A549 (cell line): ENCODE measurements around the gene SVEP1. TPM values are rescaled to one million over a fixed set of nuclear protein-coding genes. Genes with fewer than 3 reads are reported as not detected.

Experiments used
- ATAC-seq, 2 experiments: fragments of 200-7000 bp in 1 of 2; fragments of >200 bp in 1 of 2; cut with Nextera tagmentation in 1 of 2; cut with Tn5 transposase in 1 of 2; 3 replicates each; pipeline versions ENCODE4 v1.8.0 to v1.9.1; 2018 to 2020; ENCODE audit warnings: mild to moderate bottlenecking in 1 of 2, moderate library complexity in 1 of 2
- CTCF ChIA-PET: fragments of 300-600 bp; sonication (Branson Sonifier 250); formaldehyde crosslinking; extraction: SDS; loops from one replicate; lab custom pipeline; 2021; ENCODE audit warnings: antibody characterized with exemption, inconsistent platforms; lab: Yijun Ruan, JAX
- POLR2A ChIA-PET: fragments of 350-600 bp; formaldehyde crosslinking; extraction: SDS; loops from one replicate; lab custom pipeline; 2021; ENCODE audit warnings: antibody characterized with exemption, inconsistent platforms; lab: Yijun Ruan, JAX
- DNase-seq, 2 experiments: peaks; one replicate each; pipeline versions ENCODE4 v3.0.0 to v3.0.0-alpha.2; 2011 to 2016; ENCODE audit warnings: low read depth in 1 of 2, low spot score in 1 of 2
- FAIRE-seq: peaks from 2 replicates; lab custom pipeline; 2011; peaks lifted over from hg19 to GRCh38; lab: Jason Lieb, UNC
- H3K27ac ChIP-seq, 2 experiments: fragments of >200 bp; sonication (Bioruptor Twin); formaldehyde crosslinking; 3 replicates each; pipeline ENCODE4 v1.5.1; 2016 to 2017
- H3K4me1 ChIP-seq: fragments of >200 bp; sonication (Bioruptor Twin); formaldehyde crosslinking; 3 replicates; pipeline ENCODE4 v1.6.1; 2016
- H3K4me2 ChIP-seq: fragments of >200 bp; sonication (Bioruptor Twin); formaldehyde crosslinking; 3 replicates; pipeline ENCODE4 v1.6.1; 2016
- H3K4me3 ChIP-seq: fragments of >200 bp; sonication (Bioruptor Twin); formaldehyde crosslinking; 3 replicates; pipeline ENCODE4 v1.5.1; 2016
- H3K9me3 ChIP-seq: fragments of >200 bp; sonication (Bioruptor Twin); formaldehyde crosslinking; 3 replicates; pipeline ENCODE4 v1.6.1; 2016
- CBX8 ChIP-seq: fragments of 200-600 bp; sonication (generic); IDR thresholded peaks from 2 replicates; pipeline ENCODE4 v1.6.1; 2016
- CEBPB ChIP-seq, 2 experiments: fragments of >200 bp in 1 of 2; sonication (Bioruptor Twin) in 1 of 2; formaldehyde crosslinking in 1 of 2; IDR thresholded peaks; 2 replicates each; pipeline ENCODE4 v1.6.1; 2012 to 2016
- CHD4 ChIP-seq: fragments of 200-600 bp; sonication (generic); IDR thresholded peaks from 2 replicates; pipeline ENCODE4 v1.6.1; 2016; ENCODE audit warnings: antibody characterized with exemption, mild to moderate bottlenecking, borderline replicate concordance
- E2F6 ChIP-seq: IDR thresholded peaks from 2 replicates; pipeline ENCODE4 v1.6.1; 2012; ENCODE audit warnings: low read depth, borderline replicate concordance
- EP300 ChIP-seq, 2 experiments: fragments of >200 bp; sonication (Bioruptor Twin); formaldehyde crosslinking; IDR thresholded peaks; 2 replicates in 1 of 2; 3 replicates in 1 of 2; pipeline ENCODE4 v1.6.1; 2016 to 2017
- FOSL2 ChIP-seq, 2 experiments: fragments of 450-650 bp in 1 of 2; fragments of >200 bp in 1 of 2; sonication (Bioruptor Twin) in 1 of 2; formaldehyde crosslinking; IDR thresholded peaks; 2 replicates each; pipeline versions ENCODE4 v1.5.0 to v1.6.1; 2016 to 2020; ENCODE audit warnings: mild to moderate bottlenecking in 1 of 2, moderate library complexity in 1 of 2
- GATA3 ChIP-seq: IDR thresholded peaks from 2 replicates; pipeline ENCODE4 v1.6.1; 2012; ENCODE audit warnings: borderline replicate concordance
- JUN ChIP-seq, 2 experiments: fragments of >200 bp; sonication (Bioruptor Twin); formaldehyde crosslinking; IDR thresholded peaks; 2 replicates in 1 of 2; 3 replicates in 1 of 2; pipeline ENCODE4 v1.6.1; 2016 to 2017
- JUNB ChIP-seq: fragments of >200 bp; sonication (Bioruptor Twin); formaldehyde crosslinking; IDR thresholded peaks from 2 replicates; pipeline ENCODE4 v1.6.1; 2016
- KDM5A ChIP-seq: fragments of 200-600 bp; sonication (generic); IDR thresholded peaks from 2 replicates; pipeline ENCODE4 v1.6.1; 2016; ENCODE audit warnings: antibody characterized with exemption, mild to moderate bottlenecking
- POLR2A ChIP-seq: IDR thresholded peaks from 2 replicates; pipeline ENCODE4 v1.6.1; 2012; ENCODE audit warnings: mild to moderate bottlenecking, low read length
- TFCP2L1 ChIP-seq: fragments of 250-450 bp; sonication (Bioruptor Pico); IDR thresholded peaks from 2 replicates; pipeline ENCODE4 v1.5.0; 2021; ENCODE audit warnings: mild to moderate bottlenecking
- TP53 ChIP-seq: fragments of 250-450 bp; sonication (Bioruptor Pico); IDR thresholded peaks from 2 replicates; pipeline ENCODE4 v1.5.0; 2021; ENCODE audit warnings: mild to moderate bottlenecking, moderate library complexity
- USF2 ChIP-seq: fragments of 450-650 bp; IDR thresholded peaks from 2 replicates; pipeline ENCODE4 v1.6.1; 2014; ENCODE audit warnings: antibody characterized with exemption
- ZC3H11A ChIP-seq: fragments of 450-650 bp; IDR thresholded peaks from 2 replicates; pipeline ENCODE4 v1.6.1; 2014; ENCODE audit warnings: antibody characterized with exemption, mild to moderate bottlenecking
- ZFP36 ChIP-seq: fragments of 450-650 bp; IDR thresholded peaks from 2 replicates; pipeline ENCODE4 v1.6.1; 2014; ENCODE audit warnings: borderline replicate concordance; ENCODE audit not compliant: partially characterized antibody
- WGBS: methylation state at CpG from one replicate; pipeline ENCODE4 v1.1.6; 2017; ENCODE audit errors: missing lambda C conversion rate; 5-methylcytosine and 5-hydroxymethylcytosine counted together
- polyA plus RNA-seq, 4 experiments: library from polyadenylated mRNA; depleted of rRNA in 3 of 4; stranded (reverse); fragments of >200 nt; fragmentation: RNase III in 1 of 4; extraction: RNeasy Plus Mini Kit Qiagen cat#74134 plus additional on column Dnase treatment in 1 of 4; gene quantifications; 2 replicates in 3 of 4; 3 replicates in 1 of 4; pipeline ENCODE4 v1.2.3, GENCODE V29; 2011 to 2017
- TF ChIP-seq, protein P1 (sequence below): fragments of >200 bp; sonication (Bioruptor Twin); formaldehyde crosslinking; IDR thresholded peaks from 2 replicates; pipeline ENCODE4 v1.6.1; 2016

Gene SVEP1
- polyA plus RNA-seq, 2 of the 4 experiments (the other 2 are of a cell fraction): 0.52 to 1.5 TPM

DNA sequence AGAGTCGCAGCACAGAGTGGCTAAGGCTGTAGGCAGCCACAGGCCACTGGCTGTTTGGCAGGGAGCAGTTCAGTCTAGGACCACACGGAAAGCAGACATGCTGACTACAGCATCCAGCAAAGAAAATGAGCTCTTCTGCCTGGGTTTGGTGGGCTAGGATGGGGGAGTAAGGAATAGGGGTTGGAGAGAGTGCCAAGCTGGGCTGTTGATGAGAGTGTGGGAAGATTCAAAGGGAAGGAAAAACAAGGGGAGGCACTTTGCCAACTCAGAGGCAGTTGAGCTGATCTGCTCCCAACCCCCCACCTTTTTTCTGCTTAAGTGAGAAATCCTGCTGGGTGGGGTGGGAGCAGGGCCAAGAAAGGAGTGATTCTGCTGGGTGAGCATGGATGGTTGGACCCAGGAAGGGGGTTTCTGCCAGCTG is 35.9 kb downstream of the SVEP1 start:
- H3K4me1 ChIP-seq: peaks cover 47% of the 10 kb centered on the region
- ATAC-seq (peak; percentile 31 to 47; a peak in 2 of 6 replicates), DNase-seq (no peak), FAIRE-seq (no peak)
- no peak for TF ChIP-seq E2F6
- no peak for TF ChIP-seq JUN (IDR thresholded peaks at IDR 0.05)
- TF ChIP-seq, protein P1, sequence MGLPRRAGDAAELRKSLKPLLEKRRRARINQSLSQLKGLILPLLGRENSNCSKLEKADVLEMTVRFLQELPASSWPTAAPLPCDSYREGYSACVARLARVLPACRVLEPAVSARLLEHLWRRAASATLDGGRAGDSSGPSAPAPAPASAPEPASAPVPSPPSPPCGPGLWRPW: no peak
- no peak for TF ChIP-seq USF2
- no peak for TF ChIP-seq KDM5A
- TF ChIP-seq TFCP2L1 (CRISPR knock-in tag): no peak
- TF ChIP-seq FOSL2 (IDR thresholded peaks at IDR 0.05): no peak
- TF ChIP-seq FOSL2 (CRISPR knock-in tag; IDR thresholded peaks at IDR 0.05): no peak
- 50% methylated on average over 2 of the region's 2 CpGs for WGBS
- H3K27ac ChIP-seq: peak overlapping the region; percentile 54 to 69; a peak in 5 of 6 replicates
- no peak overlapping the region for H3K4me3 ChIP-seq
- H3K9me3 ChIP-seq: no peaks in the 10 kb centered on the region
- ChIA-PET CTCF (interaction anchor here (0.5 to 1.0 kb wide), 2 partner anchors 78 to 640 kb away, joined by 3 to 4 read pairs; no protein-coding TSS in a partner anchor), POLR2A (no interaction called here)
- peak overlapping the region; percentile 46 for H3K4me2 ChIP-seq

- H3K4me2 ChIP-seq: no peak overlapping the region
- H3K4me1 ChIP-seq: peaks cover 64% of the 10 kb centered on the region
- CTCF ChIA-PET: interaction anchor here (1.4 kb wide), 1 partner anchor 21 kb away, joined by 4 read pairs; no protein-coding TSS in a partner anchor
- TF ChIP-seq EP300 (IDR thresholded peaks at IDR 0.05): no peak
- TF ChIP-seq TP53: no peak
- TF ChIP-seq POLR2A: no peak
- TF ChIP-seq CEBPB (IDR thresholded peaks at IDR 0.05): peak; percentile 52 to 69; a peak in 3 of 4 replicates
- DNase-seq: no peak
- peak overlapping the region in 1 of 2 experiments; percentile 6; a peak in 1 of 6 replicates for H3K27ac ChIP-seq
- H3K4me3 ChIP-seq: no peak overlapping the region
- POLR2A ChIA-PET: no interaction called here
- FAIRE-seq: no peak
- no peak for ATAC-seq
- WGBS: 67% methylated on average over 2 of the region's 2 CpGs
- no peaks in the 10 kb centered on the region for H3K9me3 ChIP-seq
These were observed 37.6 kb downstream of the SVEP1 start for GRCh38 chr9:110541950-110542349.

DNA sequence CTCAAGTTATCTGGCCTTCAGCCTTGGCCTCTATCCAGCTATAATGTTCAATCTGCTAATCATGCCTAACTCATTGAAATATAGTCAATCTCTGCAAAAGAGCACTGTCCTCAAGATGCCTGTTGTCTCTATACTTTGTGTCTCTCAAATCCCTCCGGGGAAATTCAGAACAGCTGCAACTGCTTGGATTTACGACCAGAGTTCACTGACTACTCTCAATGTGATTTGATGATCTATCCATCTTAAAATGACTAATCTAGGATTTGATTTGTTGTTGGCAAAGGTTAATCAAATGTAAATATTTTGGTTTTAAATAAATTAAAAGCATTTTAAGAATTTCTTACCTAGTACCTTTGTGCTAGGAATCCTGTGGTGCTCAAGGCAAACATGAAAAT is 40.9 kb downstream of the SVEP1 start:
- no peak for FAIRE-seq
- Histone ChIP-seq H3K27ac (peak overlapping the region; percentile 19 to 76), H3K9me3 (peaks cover 20% of the 10 kb centered on the region), H3K4me1 (peaks cover 50% of the 10 kb centered on the region), H3K4me3 (no peak overlapping the region), H3K4me2 (peak overlapping the region; percentile 59)
- ChIA-PET CTCF (no interaction called here), POLR2A (no interaction called here)
- 22% methylated on average over 2 of the region's 2 CpGs for WGBS
- ATAC-seq: peak in 1 of 2 experiments; percentile 31; a peak in 1 of 6 replicates
- no peak for DNase-seq
- TF ChIP-seq ZC3H11A: no peak
- TF ChIP-seq JUNB: 0 out of 2 replicates have a peak, but pooled peaks have one; percentile 12

DNA sequence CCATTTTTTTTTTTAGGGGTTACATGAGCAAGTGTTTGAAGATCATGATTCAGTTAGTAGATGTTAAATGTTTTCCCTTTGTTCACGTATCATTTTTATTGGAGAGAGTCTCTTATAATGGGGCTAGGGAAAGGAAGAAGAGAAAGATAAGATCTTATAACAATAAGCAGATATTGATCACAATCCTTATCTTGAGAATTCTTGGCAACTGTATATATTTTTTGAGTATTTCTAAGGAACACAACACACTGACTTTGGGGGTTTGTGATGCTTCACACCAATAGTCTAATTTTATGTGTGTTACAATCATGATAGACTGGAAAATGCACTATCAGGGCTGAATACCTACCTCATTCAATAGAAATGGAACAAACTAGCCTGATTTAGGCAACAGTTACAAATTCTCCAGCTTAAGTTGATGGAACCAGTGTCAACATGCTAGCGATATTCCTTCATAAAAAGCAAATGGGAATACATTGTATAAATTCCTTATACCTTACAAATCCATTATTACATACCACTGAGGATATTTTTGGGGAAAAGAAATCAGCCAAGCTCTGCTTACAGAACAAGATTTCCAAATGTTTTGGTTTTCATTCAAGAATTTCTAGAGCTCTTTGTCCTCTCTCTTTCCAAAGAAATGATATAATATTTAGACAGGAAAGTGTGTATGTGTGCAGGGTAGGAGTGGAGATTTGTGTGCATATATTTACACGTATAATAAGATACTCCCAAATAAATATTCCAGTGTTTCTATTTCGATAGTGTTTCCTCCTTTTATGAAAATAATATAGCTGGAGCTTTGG is 41.5 kb downstream of the SVEP1 start:
- peak; percentile 79 for FAIRE-seq
- CTCF ChIA-PET: no interaction called here
- TF ChIP-seq CEBPB (IDR thresholded peaks at IDR 0.05) (0 out of 4 replicates have a peak, but pooled peaks of 1 of the 2 experiments have one; percentile 14), POLR2A (no peak), CHD4 (no peak), ZFP36 (no peak), CBX8 (no peak), JUNB (peak; percentile 36), GATA3 (0 out of 2 replicates have a peak, but pooled peaks have one; percentile 28)
- TF ChIP-seq, all 56 proteins: peak for 3
- Histone ChIP-seq H3K27ac (peak overlapping the region; percentile 19 to 76), H3K4me2 (peak overlapping the region; percentile 59), H3K4me3 (no peak overlapping the region), H3K4me1 (peaks cover 44% of the 10 kb centered on the region), H3K9me3 (peaks cover 20% of the 10 kb centered on the region)
- ATAC-seq (no peak), DNase-seq (no peak)
- POLR2A ChIA-PET: no interaction called here
- WGBS: 17% methylated on average over 4 of the region's 4 CpGs
